DMS79 (cell line): ENCODE results near the gene LDLRAD3.

ENCODE experiments used
- DNase-seq: peaks from one replicate; lab custom pipeline; 2025; lab: John Stamatoyannopoulos, UW

The LDLRAD3 gene

DNA sequence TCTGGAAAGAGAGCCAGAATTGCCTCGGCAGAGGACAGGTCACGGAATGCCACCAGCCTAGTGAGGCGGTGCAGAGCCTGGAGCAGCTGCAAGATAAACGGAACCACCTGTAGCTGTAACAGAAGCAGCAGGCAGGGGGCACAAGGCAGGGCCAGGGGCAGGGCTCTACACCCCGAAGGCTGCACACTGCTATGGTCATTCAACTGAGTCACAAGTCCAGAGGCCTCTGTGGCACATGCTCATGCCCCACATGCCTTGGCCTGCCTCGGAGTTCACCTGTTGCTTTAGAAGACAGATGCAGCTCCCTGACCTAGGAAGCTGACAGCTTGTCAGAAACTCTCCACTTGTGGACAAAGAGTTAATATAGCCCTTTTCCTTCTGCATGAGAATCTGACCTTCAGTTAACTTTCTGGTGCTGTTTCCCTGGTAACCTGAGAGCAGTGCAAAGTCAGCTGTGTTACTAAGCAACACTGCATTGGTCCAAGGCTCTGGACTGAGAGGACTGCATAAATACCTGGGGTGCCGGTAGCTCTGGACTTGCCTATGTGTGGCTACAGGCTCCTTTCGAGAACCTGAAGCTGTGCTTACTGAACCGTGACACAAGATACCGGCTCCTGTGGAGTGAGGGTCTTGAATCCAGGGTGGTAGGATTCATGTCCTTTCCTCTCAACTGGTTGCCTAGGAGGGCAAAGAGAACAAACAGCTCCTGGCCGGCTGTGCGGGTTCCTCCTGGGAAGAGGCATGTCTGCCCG lies 334.8 kb downstream of the LDLRAD3 start:
- DNase-seq, result no peak

DNA sequence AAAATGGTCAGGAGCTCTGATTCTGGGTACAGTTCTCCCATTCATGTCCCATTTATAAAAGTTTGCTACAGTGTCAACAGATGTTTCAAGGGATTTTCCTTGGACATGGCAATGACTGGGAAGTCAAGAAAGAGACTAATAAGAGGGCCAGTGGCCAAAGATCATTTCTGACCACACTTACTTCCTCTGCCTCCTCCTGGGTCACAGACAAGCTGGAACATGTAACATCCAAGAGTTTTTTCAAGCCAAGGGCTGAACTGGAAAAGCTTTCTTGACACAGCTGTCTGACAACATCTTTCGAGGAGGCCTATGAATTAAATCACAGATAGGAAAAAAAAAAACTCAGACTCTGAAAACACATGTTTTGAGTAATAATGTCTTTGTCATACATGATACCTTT lies 336.7 kb downstream of the LDLRAD3 start:
- no peak for DNase-seq
